Measurements from ENCODE around the gene RGL1.
"Not testable (repeated sequence)": the region's sequence is repeated elsewhere in the genome, so short reads cannot be mapped to it uniquely, and the experiment has no call there.

The RGL1 gene

GRCh38 chr1:183785921-183786320 lies 19.0 kb upstream of the RGL1 start:
- DNase-seq (ENCODE audit: low read depth) = not testable (repeated sequence)

- no peak for DNase-seq (ENCODE audit: low read depth)
Observed at GRCh38 chr1:183787704-183788103, 17.2 kb upstream of the RGL1 start.

- DNase-seq (ENCODE audit: low read depth) = no peak
Observed at GRCh38 chr1:183791319-183791718, 13.6 kb upstream of the RGL1 start.

GRCh38 chr1:183792300-183792699 lies 12.6 kb upstream of the RGL1 start:
- DNase-seq (ENCODE audit: low read depth) = no peak

- no peak for DNase-seq (ENCODE audit: low read depth)
Observed at GRCh38 chr1:183794088-183794487, 10.8 kb upstream of the RGL1 start.

GRCh38 chr1:183800449-183800848 lies 4.5 kb upstream of the RGL1 start:
- no peak for DNase-seq (ENCODE audit: low read depth)

GRCh38 chr1:183801649-183802048 lies 3.3 kb upstream of the RGL1 start:
- DNase-seq (ENCODE audit: low read depth) = no peak

- no peak for DNase-seq (ENCODE audit: low read depth)
Observed at GRCh38 chr1:183804387-183804786, 533 bp upstream of the RGL1 start.

GRCh38 chr1:183806125-183806524 lies 1.2 kb downstream of the RGL1 start:
- DNase-seq (ENCODE audit: low read depth) = peak; percentile 59

- no peak for DNase-seq (ENCODE audit: low read depth)
Observed at GRCh38 chr1:183806675-183807074, 1.8 kb downstream of the RGL1 start.

- peak; percentile 82 for DNase-seq (ENCODE audit: low read depth)
Observed at GRCh38 chr1:183807549-183808168, 2.7 kb downstream of the RGL1 start.

- no peak for DNase-seq (ENCODE audit: low read depth)
Observed at GRCh38 chr1:183808296-183809027, 3.5 kb downstream of the RGL1 start.

GRCh38 chr1:183810121-183810520 lies 5.2 kb downstream of the RGL1 start:
- DNase-seq (ENCODE audit: low read depth) = no peak

- DNase-seq (ENCODE audit: low read depth) = no peak
Observed at GRCh38 chr1:183810756-183811544, 6.0 kb downstream of the RGL1 start.

GRCh38 chr1:183812128-183812527 lies 7.2 kb downstream of the RGL1 start:
- no peak for DNase-seq (ENCODE audit: low read depth)

GRCh38 chr1:183812686-183813569 lies 8.0 kb downstream of the RGL1 start:
- DNase-seq (ENCODE audit: low read depth) = peak; percentile 70

GRCh38 chr1:183814121-183814681 lies 9.3 kb downstream of the RGL1 start:
- no peak for DNase-seq (ENCODE audit: low read depth)

GRCh38 chr1:183816110-183816509 lies 11.2 kb downstream of the RGL1 start:
- no peak for DNase-seq (ENCODE audit: low read depth)

GRCh38 chr1:183817576-183818288 lies 12.8 kb downstream of the RGL1 start:
- DNase-seq (ENCODE audit: low read depth) = no peak

- DNase-seq (ENCODE audit: low read depth) = no peak
Observed at GRCh38 chr1:183819059-183819458, 14.1 kb downstream of the RGL1 start.

GRCh38 chr1:183821309-183821888 lies 16.5 kb downstream of the RGL1 start:
- no peak for DNase-seq (ENCODE audit: low read depth)

Data from iris pigment epithelial cell (primary cell).